Neural cell (in vitro differentiated cells): Measurements from ENCODE around the gene LYPD6B.

ENCODE experiments used
- CTCF ChIP-seq: fragments of 450-650 bp; IDR thresholded peaks from 2 replicates; pipeline ENCODE4 v1.5.1; 2014; ENCODE audit warnings: antibody characterized with exemption, mild to moderate bottlenecking, moderate library complexity; ENCODE audit not compliant: poor library complexity, severe bottlenecking
- EZH2 ChIP-seq: fragments of 200-600, 300-800 bp; shearing (Covaris generic), sonication (generic); IDR thresholded peaks from 2 replicates; pipeline ENCODE4 v1.6.1; 2014; ENCODE audit warnings: antibody characterized with exemption, low read length, borderline replicate concordance, mild to moderate bottlenecking; ENCODE audit not compliant: insufficient read depth, poor library complexity, severe bottlenecking
- MXI1 ChIP-seq: fragments of 450-650 bp; conservative IDR thresholded peaks from 2 replicates; pipeline ENCODE4 v1.6.1; 2014; ENCODE audit warnings: antibody characterized with exemption, mild to moderate bottlenecking; ENCODE audit not compliant: poor library complexity, severe bottlenecking
- POLR2AphosphoS5 ChIP-seq: IDR thresholded peaks from 2 replicates; pipeline ENCODE4 v1.6.1; 2012

- TF ChIP-seq MXI1: no peak
- TF ChIP-seq CTCF: no peak
- TF ChIP-seq EZH2: no peak
- no peak for TF ChIP-seq POLR2AphosphoS5
Measured at GRCh38 chr2:149012545-149012944, 26.0 kb upstream of the LYPD6B start.
